NOMO-1 treated with DMSO at 0.1 percent for 48 hours (cell line): ENCODE data around the gene CACNA1C.
A peak's percentile ranks its signal among the peaks of the same experiment; 100 is the strongest.

ENCODE experiments used
- DNase-seq: peaks from one replicate; lab custom pipeline; 2025; ENCODE audit not compliant: unreplicated experiment; lab: John Stamatoyannopoulos, UW

CACNA1C gene

GRCh38 chr12:2535583-2536204 lies 482.9 kb downstream of the CACNA1C start:
- DNase-seq: no peak

GRCh38 chr12:2536724-2537123 lies 483.9 kb downstream of the CACNA1C start:
- no peak for DNase-seq

GRCh38 chr12:2537868-2538541 lies 485.2 kb downstream of the CACNA1C start:
- DNase-seq: no peak

GRCh38 chr12:2539938-2540337 lies 487.2 kb downstream of the CACNA1C start:
- no peak for DNase-seq

- no peak for DNase-seq
Observed at GRCh38 chr12:2540535-2540941, 487.8 kb downstream of the CACNA1C start.

- no peak for DNase-seq
Observed at GRCh38 chr12:2541631-2542204, 488.9 kb downstream of the CACNA1C start.

GRCh38 chr12:2543801-2544200 lies 491.0 kb downstream of the CACNA1C start:
- DNase-seq: no peak

- DNase-seq: no peak
Observed at GRCh38 chr12:2544230-2544629, 491.4 kb downstream of the CACNA1C start.

- DNase-seq: peak; percentile 90
Observed at GRCh38 chr12:2547273-2548044, 494.7 kb downstream of the CACNA1C start.

GRCh38 chr12:2548081-2548480 lies 495.3 kb downstream of the CACNA1C start:
- DNase-seq: no peak

GRCh38 chr12:2550561-2551411 lies 498.0 kb downstream of the CACNA1C start:
- no peak for DNase-seq

- DNase-seq: peak; percentile 86
Observed at GRCh38 chr12:2551412-2551900, 498.7 kb downstream of the CACNA1C start.

GRCh38 chr12:2552000-2552756 lies 499.4 kb downstream of the CACNA1C start:
- no peak for DNase-seq

GRCh38 chr12:2553388-2554126 lies 500.8 kb downstream of the CACNA1C start:
- DNase-seq: no peak

- no peak for DNase-seq
Observed at GRCh38 chr12:2555487-2556082, 502.8 kb downstream of the CACNA1C start.

GRCh38 chr12:2557597-2557996 lies 504.8 kb downstream of the CACNA1C start:
- DNase-seq: no peak

- DNase-seq: no peak
Observed at GRCh38 chr12:2559931-2560330, 507.1 kb downstream of the CACNA1C start.

GRCh38 chr12:2560356-2560755 lies 507.6 kb downstream of the CACNA1C start:
- no peak for DNase-seq

- no peak for DNase-seq
Observed at GRCh38 chr12:2561367-2561766, 508.6 kb downstream of the CACNA1C start.
